Measurements from ENCODE around the gene DPH6.

The DPH6 gene

DNA sequence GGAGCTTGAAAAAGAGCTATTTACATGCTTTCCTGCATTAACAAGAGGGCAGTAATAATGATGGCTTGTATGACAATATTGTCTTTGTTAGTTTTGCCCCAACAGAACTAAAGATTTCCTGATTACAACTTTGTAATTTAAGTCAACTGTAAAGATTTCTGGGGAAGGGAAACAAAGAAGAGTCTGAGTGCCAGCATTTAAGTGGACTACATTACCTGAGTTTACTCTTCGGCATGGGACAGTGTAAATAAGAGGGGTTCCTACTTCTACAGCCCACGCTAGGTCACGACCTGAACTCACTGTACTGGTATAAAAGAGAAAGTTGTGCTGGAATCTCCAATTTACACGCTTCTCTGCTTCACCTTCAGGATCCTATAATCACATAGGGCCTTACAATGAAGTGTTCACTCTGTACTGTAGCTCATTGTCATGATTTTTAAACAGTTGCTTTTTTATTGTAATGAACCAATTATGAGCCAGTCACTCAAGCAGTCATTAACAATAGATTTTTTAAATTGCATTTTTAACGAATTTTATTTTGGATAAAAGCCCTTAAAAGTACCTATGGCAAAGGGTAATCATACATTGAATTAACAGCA lies 39.6 kb downstream of the DPH6 start:
- TF ChIP-seq ZFX (IDR thresholded peaks at IDR 0.05; ENCODE audit: borderline replicate concordance): no peak
- TF ChIP-seq, protein P1, sequence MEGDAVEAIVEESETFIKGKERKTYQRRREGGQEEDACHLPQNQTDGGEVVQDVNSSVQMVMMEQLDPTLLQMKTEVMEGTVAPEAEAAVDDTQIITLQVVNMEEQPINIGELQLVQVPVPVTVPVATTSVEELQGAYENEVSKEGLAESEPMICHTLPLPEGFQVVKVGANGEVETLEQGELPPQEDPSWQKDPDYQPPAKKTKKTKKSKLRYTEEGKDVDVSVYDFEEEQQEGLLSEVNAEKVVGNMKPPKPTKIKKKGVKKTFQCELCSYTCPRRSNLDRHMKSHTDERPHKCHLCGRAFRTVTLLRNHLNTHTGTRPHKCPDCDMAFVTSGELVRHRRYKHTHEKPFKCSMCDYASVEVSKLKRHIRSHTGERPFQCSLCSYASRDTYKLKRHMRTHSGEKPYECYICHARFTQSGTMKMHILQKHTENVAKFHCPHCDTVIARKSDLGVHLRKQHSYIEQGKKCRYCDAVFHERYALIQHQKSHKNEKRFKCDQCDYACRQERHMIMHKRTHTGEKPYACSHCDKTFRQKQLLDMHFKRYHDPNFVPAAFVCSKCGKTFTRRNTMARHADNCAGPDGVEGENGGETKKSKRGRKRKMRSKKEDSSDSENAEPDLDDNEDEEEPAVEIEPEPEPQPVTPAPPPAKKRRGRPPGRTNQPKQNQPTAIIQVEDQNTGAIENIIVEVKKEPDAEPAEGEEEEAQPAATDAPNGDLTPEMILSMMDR (IDR thresholded peaks at IDR 0.05): no peak
- H3K27ac ChIP-seq: no peak overlapping the region

DNA sequence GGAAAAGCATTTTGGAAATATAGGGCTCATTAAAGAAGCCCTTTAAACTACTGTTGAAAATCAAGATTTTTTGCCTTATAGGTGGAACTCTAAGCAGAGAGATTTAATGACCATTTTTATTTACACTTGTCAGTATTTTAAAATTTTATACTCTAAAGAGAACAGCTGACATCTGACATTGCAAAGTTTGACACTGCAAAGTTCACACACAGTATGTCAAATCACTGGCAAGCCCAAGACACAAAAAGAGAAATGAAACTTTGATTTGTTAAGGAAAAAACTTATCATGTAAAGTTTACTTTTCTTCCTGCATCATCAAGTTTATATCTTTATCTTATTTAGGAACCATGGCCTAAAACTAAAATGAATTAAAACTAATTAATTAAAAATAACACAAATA lies 40.2 kb downstream of the DPH6 start:
- no peak for TF ChIP-seq ZFX (IDR thresholded peaks at IDR 0.05; ENCODE audit: borderline replicate concordance)
- TF ChIP-seq, protein P1 (IDR thresholded peaks at IDR 0.05): no peak
- H3K27ac ChIP-seq: no peak overlapping the region

DNA sequence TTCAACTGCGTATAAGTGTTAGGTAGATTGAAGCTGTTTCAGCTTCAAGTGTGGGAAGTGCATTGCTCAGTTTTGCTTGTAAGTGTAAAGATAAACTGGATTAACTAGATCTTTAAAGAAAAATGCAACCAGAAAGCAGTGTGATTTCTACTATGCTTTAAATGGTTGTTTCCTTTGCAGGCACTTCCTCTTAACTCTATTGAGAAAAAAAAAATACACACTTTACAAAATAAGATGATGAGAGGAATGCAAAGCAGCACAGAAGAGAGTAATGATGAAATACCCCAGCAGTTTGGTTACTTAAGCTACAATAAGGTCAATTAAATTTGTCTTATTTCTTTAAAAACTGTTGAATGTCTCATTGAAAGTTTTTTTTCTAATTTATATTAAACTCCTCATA lies 40.8 kb downstream of the DPH6 start:
- no peak overlapping the region for H3K27ac ChIP-seq
- no peak for TF ChIP-seq ZFX (IDR thresholded peaks at IDR 0.05; ENCODE audit: borderline replicate concordance)
- TF ChIP-seq, protein P1 (IDR thresholded peaks at IDR 0.05): no peak

DNA sequence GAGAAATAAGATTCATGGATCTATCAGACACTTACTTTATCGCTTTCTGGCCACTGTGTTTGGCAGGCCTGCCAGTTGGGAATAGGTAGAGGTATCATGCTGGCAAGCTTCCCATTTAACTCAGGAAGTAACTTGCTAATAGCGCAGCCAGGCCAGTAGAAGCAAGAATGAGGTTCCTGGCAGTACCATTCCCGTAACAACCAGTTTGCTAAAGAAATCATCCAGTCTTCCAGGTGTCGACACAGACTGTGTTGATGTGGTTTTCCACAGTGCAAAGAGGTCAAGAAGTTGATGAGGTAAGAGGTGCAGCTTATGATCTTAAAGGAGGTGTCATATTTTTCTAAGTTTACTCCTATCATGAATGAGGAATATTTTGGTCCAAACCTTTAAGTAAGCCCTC lies 46.2 kb downstream of the DPH6 start:
- no peak for TF ChIP-seq ZFX (IDR thresholded peaks at IDR 0.05; ENCODE audit: borderline replicate concordance)
- TF ChIP-seq, protein P1 (IDR thresholded peaks at IDR 0.05): no peak
- H3K27ac ChIP-seq: no peak overlapping the region

DNA sequence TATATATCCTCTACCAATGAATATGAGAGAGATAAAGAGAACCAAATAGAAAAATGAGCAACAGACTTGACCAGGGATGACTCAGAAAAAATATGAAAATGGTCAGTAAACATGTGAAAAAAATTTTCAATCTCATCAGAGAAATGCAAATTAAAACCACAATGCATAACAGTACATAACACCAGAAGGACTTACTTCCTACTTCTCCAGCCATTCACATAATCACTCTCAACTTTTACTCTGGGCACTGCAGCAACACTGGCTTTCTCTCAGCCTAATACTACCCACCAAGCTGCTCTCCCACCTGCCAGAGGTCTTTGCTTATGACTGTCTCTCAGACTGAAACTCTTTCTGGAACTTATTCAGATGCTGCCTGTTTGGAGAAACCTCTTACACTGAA lies 49.4 kb downstream of the DPH6 start:
- H3K27ac ChIP-seq: no peak overlapping the region
- TF ChIP-seq, protein P1 (IDR thresholded peaks at IDR 0.05): no peak
- no peak for TF ChIP-seq ZFX (IDR thresholded peaks at IDR 0.05; ENCODE audit: borderline replicate concordance)

DNA sequence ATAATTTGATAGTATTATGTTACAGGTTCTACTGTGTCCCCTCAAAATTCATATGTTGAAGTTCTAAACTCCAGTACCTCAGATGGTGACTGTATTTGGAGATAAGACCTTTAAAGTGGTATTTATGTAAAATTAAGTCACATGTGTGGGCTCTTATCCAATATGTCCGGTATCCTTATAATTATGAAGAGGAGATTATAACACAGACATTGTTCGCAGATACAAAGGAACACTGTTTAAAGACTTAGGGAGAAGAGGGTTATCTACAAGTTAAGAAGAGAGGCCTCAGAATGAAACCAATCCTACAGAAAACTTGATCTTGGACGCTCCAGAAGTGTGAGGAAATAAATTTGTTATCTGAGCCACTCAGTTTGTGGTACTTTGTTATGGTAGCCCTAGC lies 50.9 kb downstream of the DPH6 start:
- no peak overlapping the region for H3K27ac ChIP-seq
- TF ChIP-seq ZFX (IDR thresholded peaks at IDR 0.05; ENCODE audit: borderline replicate concordance): no peak
- TF ChIP-seq, protein P1 (IDR thresholded peaks at IDR 0.05): no peak

DNA sequence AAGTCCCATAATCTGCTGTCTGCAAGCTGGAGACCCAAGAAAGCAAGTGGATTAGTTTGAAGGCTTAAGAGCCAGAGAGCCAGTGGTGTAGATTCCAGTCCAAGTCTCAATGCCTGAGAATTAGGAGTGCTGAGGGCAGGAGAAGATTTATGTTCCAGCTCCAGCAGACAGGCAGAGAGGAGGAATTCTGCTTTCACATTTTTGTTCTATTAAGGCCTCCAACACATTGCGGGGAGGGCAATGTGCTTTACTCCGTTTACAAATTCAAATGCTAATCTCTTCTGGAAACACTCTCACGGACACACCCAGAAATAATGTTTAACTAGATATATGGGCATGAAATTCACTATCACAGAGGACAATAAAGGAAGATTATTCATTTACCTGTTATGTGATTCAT lies 54.0 kb downstream of the DPH6 start:
- TF ChIP-seq, protein P1 (IDR thresholded peaks at IDR 0.05): no peak
- no peak overlapping the region for H3K27ac ChIP-seq

Measured in 22Rv1 (cell line).